ENCODE measurements around the gene FIBCD1. TPM values are rescaled to one million over a fixed set of nuclear protein-coding genes. Genes with fewer than 3 reads are reported as not detected.
"Not testable (repeated sequence)": the region's sequence is repeated elsewhere in the genome, so short reads cannot be mapped to it uniquely, and the experiment has no call there.

Gene FIBCD1
- total RNA-seq, 1 donor from 2014 or later: 0.66 TPM

- no peak for DNase-seq (ENCODE audit: low read depth)
- Histone ChIP-seq H3K27me3 (ENCODE audit: insufficient read depth, low read length) (peaks cover 14% of the 10 kb centered on the region), H3K27ac (ENCODE audit: low read depth, low read length) (no peak overlapping the region), H4K20me1 (ENCODE audit: insufficient read depth, low read length) (no peaks in the 10 kb centered on the region), H2AFZ (ENCODE audit: low read depth, low read length) (no peak overlapping the region), H3K9ac (ENCODE audit: low read length) (no peak overlapping the region), H3K4me1 (ENCODE audit: insufficient read depth, low read length) (peaks cover 4% of the 10 kb centered on the region), H3K4me2 (ENCODE audit: low read length) (no peak overlapping the region), H3K9me3 (ENCODE audit: insufficient read depth, low read depth, low read length) (peaks cover 8% of the 10 kb centered on the region), H3K79me2 (ENCODE audit: insufficient read depth, low read length) (no peaks in the 10 kb centered on the region), H3K4me3 (ENCODE audit: insufficient read depth, low read depth, low read length) (no peak overlapping the region), H3K36me3 (ENCODE audit: insufficient read depth, low read length) (no peaks in the 10 kb centered on the region)
- H3K27ac Mint-ChIP-seq (ENCODE audit: unreplicated experiment): no peak overlapping the region
- H3K4me3 Mint-ChIP-seq (ENCODE audit: unreplicated experiment): no peak overlapping the region
- H3K9me3 Mint-ChIP-seq (ENCODE audit: unreplicated experiment): peaks cover 5% of the 10 kb centered on the region
- no peak for TF ChIP-seq EZH2 (IDR thresholded peaks at IDR 0.05; ENCODE audit: insufficient read depth, low read length)
- TF ChIP-seq CTCF (IDR thresholded peaks at IDR 0.05; ENCODE audit: insufficient read depth, low read depth, low read length): no peak
- peaks cover 2% of the 10 kb centered on the region for H3K36me3 Mint-ChIP-seq (ENCODE audit: low read depth, unreplicated experiment)
- FAIRE-seq: no peak
- peaks cover 25% of the 10 kb centered on the region for H3K27me3 Mint-ChIP-seq (ENCODE audit: low read depth, unreplicated experiment)
- H3K4me1 Mint-ChIP-seq (ENCODE audit: low read depth, unreplicated experiment): no peaks in the 10 kb centered on the region
Measured at GRCh38 chr9:130956636-130957450, 17.8 kb upstream of the FIBCD1 start.

- Histone ChIP-seq H3K36me3 (ENCODE audit: insufficient read depth, low read length) (no peaks in the 10 kb centered on the region), H3K4me1 (ENCODE audit: insufficient read depth, low read length) (no peaks in the 10 kb centered on the region), H3K27me3 (ENCODE audit: insufficient read depth, low read length) (peaks cover 19% of the 10 kb centered on the region), H3K4me3 (ENCODE audit: insufficient read depth, low read depth, low read length) (no peak overlapping the region), H3K9ac (ENCODE audit: low read length) (no peak overlapping the region), H3K79me2 (ENCODE audit: insufficient read depth, low read length) (no peaks in the 10 kb centered on the region), H3K27ac (ENCODE audit: low read depth, low read length) (no peak overlapping the region), H2AFZ (ENCODE audit: low read depth, low read length) (no peak overlapping the region), H4K20me1 (ENCODE audit: insufficient read depth, low read length) (no peaks in the 10 kb centered on the region), H3K4me2 (ENCODE audit: low read length) (no peak overlapping the region), H3K9me3 (ENCODE audit: insufficient read depth, low read depth, low read length) (peaks cover 8% of the 10 kb centered on the region)
- DNase-seq (ENCODE audit: low read depth) (no peak), FAIRE-seq (no peak)
- no peaks in the 10 kb centered on the region for H3K4me1 Mint-ChIP-seq (ENCODE audit: low read depth, unreplicated experiment)
- peaks cover 5% of the 10 kb centered on the region for H3K9me3 Mint-ChIP-seq (ENCODE audit: unreplicated experiment)
- TF ChIP-seq EZH2 (IDR thresholded peaks at IDR 0.05; ENCODE audit: insufficient read depth, low read length) (no peak), CTCF (IDR thresholded peaks at IDR 0.05; ENCODE audit: insufficient read depth, low read depth, low read length) (no peak)
- H3K27ac Mint-ChIP-seq (ENCODE audit: unreplicated experiment): no peak overlapping the region
- H3K4me3 Mint-ChIP-seq (ENCODE audit: unreplicated experiment): no peak overlapping the region
- H3K27me3 Mint-ChIP-seq (ENCODE audit: low read depth, unreplicated experiment): peaks cover 26% of the 10 kb centered on the region
- H3K36me3 Mint-ChIP-seq (ENCODE audit: low read depth, unreplicated experiment): peaks cover 2% of the 10 kb centered on the region
Measured at GRCh38 chr9:130955947-130956621, 17.0 kb upstream of the FIBCD1 start.

- not testable (repeated sequence) for DNase-seq (ENCODE audit: low read depth); H3K4me3 ChIP-seq (ENCODE audit: insufficient read depth, low read depth, low read length); H3K27ac ChIP-seq (ENCODE audit: low read depth, low read length); H3K79me2 ChIP-seq (ENCODE audit: insufficient read depth, low read length); H3K9me3 Mint-ChIP-seq (ENCODE audit: unreplicated experiment); H3K9ac ChIP-seq (ENCODE audit: low read length); H3K4me1 ChIP-seq (ENCODE audit: insufficient read depth, low read length); H3K36me3 Mint-ChIP-seq (ENCODE audit: low read depth, unreplicated experiment); H3K36me3 ChIP-seq (ENCODE audit: insufficient read depth, low read length); H4K20me1 ChIP-seq (ENCODE audit: insufficient read depth, low read length); H3K4me3 Mint-ChIP-seq (ENCODE audit: unreplicated experiment); H3K4me1 Mint-ChIP-seq (ENCODE audit: low read depth, unreplicated experiment); H3K4me2 ChIP-seq (ENCODE audit: low read length); H3K27ac Mint-ChIP-seq (ENCODE audit: unreplicated experiment); FAIRE-seq; H2AFZ ChIP-seq (ENCODE audit: low read depth, low read length)
- peaks cover 30% of the 10 kb centered on the region for H3K27me3 Mint-ChIP-seq (ENCODE audit: low read depth, unreplicated experiment)
- Histone ChIP-seq H3K9me3 (ENCODE audit: insufficient read depth, low read depth, low read length) (peaks cover 12% of the 10 kb centered on the region), H3K27me3 (ENCODE audit: insufficient read depth, low read length) (peaks cover 23% of the 10 kb centered on the region)
Measured at GRCh38 chr9:130954925-130955324, 15.9 kb upstream of the FIBCD1 start.

Data from astrocyte (in vitro differentiated cells and primary cell).